A549 (cell line): Measurements from ENCODE around the gene CISD3. TPM values are rescaled to one million over a fixed set of nuclear protein-coding genes. Genes with fewer than 3 reads are reported as not detected.
A peak's percentile ranks its signal among the peaks of the same experiment; 100 is the strongest.

Source experiments
- ATAC-seq, 2 experiments: fragments of 200-7000 bp in 1 of 2; fragments of >200 bp in 1 of 2; cut with Nextera tagmentation in 1 of 2; cut with Tn5 transposase in 1 of 2; 3 replicates each; pipeline versions ENCODE4 v1.8.0 to v1.9.1; 2018 to 2020; ENCODE audit warnings: mild to moderate bottlenecking in 1 of 2, moderate library complexity in 1 of 2
- CTCF ChIA-PET: fragments of 300-600 bp; sonication (Branson Sonifier 250); formaldehyde crosslinking; extraction: SDS; loops from one replicate; lab custom pipeline; 2021; ENCODE audit warnings: antibody characterized with exemption, inconsistent platforms; lab: Yijun Ruan, JAX
- POLR2A ChIA-PET: fragments of 350-600 bp; formaldehyde crosslinking; extraction: SDS; loops from one replicate; lab custom pipeline; 2021; ENCODE audit warnings: antibody characterized with exemption, inconsistent platforms; lab: Yijun Ruan, JAX
- DNase-seq, 2 experiments: peaks; one replicate each; pipeline versions ENCODE4 v3.0.0 to v3.0.0-alpha.2; 2011 to 2016; ENCODE audit warnings: low read depth in 1 of 2, low spot score in 1 of 2
- FAIRE-seq: peaks from 2 replicates; lab custom pipeline; 2011; peaks lifted over from hg19 to GRCh38; lab: Jason Lieb, UNC
- H3K27ac ChIP-seq, 2 experiments: fragments of >200 bp; sonication (Bioruptor Twin); formaldehyde crosslinking; 3 replicates each; pipeline ENCODE4 v1.5.1; 2016 to 2017
- H3K4me1 ChIP-seq: fragments of >200 bp; sonication (Bioruptor Twin); formaldehyde crosslinking; 3 replicates; pipeline ENCODE4 v1.6.1; 2016
- H3K4me2 ChIP-seq: fragments of >200 bp; sonication (Bioruptor Twin); formaldehyde crosslinking; 3 replicates; pipeline ENCODE4 v1.6.1; 2016
- H3K4me3 ChIP-seq: fragments of >200 bp; sonication (Bioruptor Twin); formaldehyde crosslinking; 3 replicates; pipeline ENCODE4 v1.5.1; 2016
- H3K9me3 ChIP-seq: fragments of >200 bp; sonication (Bioruptor Twin); formaldehyde crosslinking; 3 replicates; pipeline ENCODE4 v1.6.1; 2016
- CBX2 ChIP-seq: fragments of 200-600 bp; sonication (generic); IDR thresholded peaks from 2 replicates; pipeline ENCODE4 v1.6.1; 2016; ENCODE audit warnings: low read depth, mild to moderate bottlenecking, borderline replicate concordance
- CHD2 ChIP-seq: fragments of 150-350 bp; IDR thresholded peaks from 2 replicates; pipeline ENCODE4 v1.6.1; 2014; ENCODE audit warnings: low read length; ENCODE audit not compliant: partially characterized antibody
- EP300 ChIP-seq, 2 experiments: fragments of >200 bp; sonication (Bioruptor Twin); formaldehyde crosslinking; IDR thresholded peaks; 2 replicates in 1 of 2; 3 replicates in 1 of 2; pipeline ENCODE4 v1.6.1; 2016 to 2017
- ESRRA ChIP-seq: fragments of 150-350 bp; IDR thresholded peaks from 2 replicates; pipeline ENCODE4 v1.6.1; 2014; ENCODE audit warnings: mild to moderate bottlenecking, low read length, borderline replicate concordance
- FOSB ChIP-seq: fragments of 250-450 bp; sonication (Bioruptor Pico); IDR thresholded peaks from 2 replicates; pipeline ENCODE4 v1.5.0; 2020; ENCODE audit warnings: mild to moderate bottlenecking, moderate library complexity
- HOXA7 ChIP-seq: fragments of 250-450 bp; sonication (Bioruptor Pico); IDR thresholded peaks from 2 replicates; pipeline ENCODE4 v1.5.0; 2020; ENCODE audit warnings: mild to moderate bottlenecking, moderate library complexity
- HOXB13 ChIP-seq: fragments of 250-450 bp; sonication (Bioruptor Pico); IDR thresholded peaks from 2 replicates; pipeline ENCODE4 v1.5.0; 2020; ENCODE audit warnings: low read depth, mild to moderate bottlenecking, moderate library complexity
- HOXB5 ChIP-seq: fragments of 250-450 bp; sonication (Bioruptor Pico); IDR thresholded peaks from 2 replicates; pipeline ENCODE4 v1.5.0; 2020; ENCODE audit warnings: mild to moderate bottlenecking, moderate library complexity
- KDM1A ChIP-seq: fragments of 200-600 bp; sonication (generic); IDR thresholded peaks from 2 replicates; pipeline ENCODE4 v1.6.1; 2016; ENCODE audit warnings: low read depth, mild to moderate bottlenecking
- MAFK ChIP-seq: fragments of 450-650 bp; IDR thresholded peaks from 2 replicates; pipeline ENCODE4 v1.6.1; 2014; ENCODE audit not compliant: partially characterized antibody
- NR3C1 ChIP-seq: fragments of >200 bp; sonication (Bioruptor Twin); formaldehyde crosslinking; IDR thresholded peaks from 3 replicates; pipeline ENCODE4 v1.6.1; 2017
- REST ChIP-seq: fragments of 200-600 bp; sonication (generic); IDR thresholded peaks from 2 replicates; pipeline ENCODE4 v1.6.1; 2016; ENCODE audit warnings: antibody characterized with exemption, mild to moderate bottlenecking, moderate library complexity
- SMC3 ChIP-seq: fragments of >200 bp; sonication (Bioruptor Twin); formaldehyde crosslinking; IDR thresholded peaks from 3 replicates; pipeline ENCODE4 v1.6.1; 2018; ENCODE audit warnings: inconsistent platforms
- SREBF2 ChIP-seq: fragments of 450-650 bp; IDR thresholded peaks from 2 replicates; pipeline ENCODE4 v1.6.1; 2014; ENCODE audit warnings: mild to moderate bottlenecking, moderate library complexity
- TP53 ChIP-seq: fragments of 250-450 bp; sonication (Bioruptor Pico); IDR thresholded peaks from 2 replicates; pipeline ENCODE4 v1.5.0; 2021; ENCODE audit warnings: mild to moderate bottlenecking, moderate library complexity
- ZC3H11A ChIP-seq: fragments of 450-650 bp; IDR thresholded peaks from 2 replicates; pipeline ENCODE4 v1.6.1; 2014; ENCODE audit warnings: antibody characterized with exemption, mild to moderate bottlenecking
- ZFP36 ChIP-seq: fragments of 450-650 bp; IDR thresholded peaks from 2 replicates; pipeline ENCODE4 v1.6.1; 2014; ENCODE audit warnings: borderline replicate concordance; ENCODE audit not compliant: partially characterized antibody
- WGBS: methylation state at CpG from one replicate; pipeline ENCODE4 v1.1.6; 2017; ENCODE audit errors: missing lambda C conversion rate; 5-methylcytosine and 5-hydroxymethylcytosine counted together
- polyA plus RNA-seq, 4 experiments: library from polyadenylated mRNA; depleted of rRNA in 3 of 4; stranded (reverse); fragments of >200 nt; fragmentation: RNase III in 1 of 4; extraction: RNeasy Plus Mini Kit Qiagen cat#74134 plus additional on column Dnase treatment in 1 of 4; gene quantifications; 2 replicates in 3 of 4; 3 replicates in 1 of 4; pipeline ENCODE4 v1.2.3, GENCODE V29; 2011 to 2017
- TF ChIP-seq, protein P1 (sequence below): fragments of >200 bp; sonication (Bioruptor Twin); formaldehyde crosslinking; IDR thresholded peaks from 2 replicates; pipeline ENCODE4 v1.6.1; 2016
- TF ChIP-seq, protein P2 (sequence below): fragments of 250-450 bp; sonication (Bioruptor Pico); IDR thresholded peaks from 2 replicates; pipeline ENCODE4 v1.5.0; 2021; ENCODE audit warnings: mild to moderate bottlenecking, moderate library complexity, borderline replicate concordance
- TF ChIP-seq, protein P3 (sequence below): IDR thresholded peaks from 2 replicates; pipeline ENCODE4 v1.6.1; 2012; ENCODE audit warnings: low read depth, borderline replicate concordance

CISD3 gene
- polyA plus RNA-seq, 2 of the 4 experiments (the other 2 are of a cell fraction): 24.5 to 33.0 TPM

DNA sequence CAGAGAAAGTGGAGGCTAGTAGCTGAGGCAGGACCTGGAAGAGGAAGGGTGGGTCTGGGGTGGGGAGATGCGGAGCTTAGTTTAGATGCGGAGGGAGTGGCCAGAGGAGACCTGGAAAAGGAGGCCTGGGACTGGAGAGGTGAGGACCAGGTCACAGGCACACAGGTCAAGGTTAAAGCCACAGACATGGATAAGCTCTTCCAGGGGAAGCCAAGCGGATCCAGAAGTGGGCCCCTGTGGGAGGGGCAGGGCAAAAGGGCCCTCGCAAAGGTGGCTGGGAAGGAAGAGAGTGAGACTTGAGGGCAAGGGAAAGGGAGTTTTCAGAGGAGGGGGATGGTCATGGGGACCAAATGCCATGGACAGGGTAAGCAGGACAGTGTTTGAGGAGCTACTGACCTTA is 39.0 kb upstream of the CISD3 start:
- no peaks in the 10 kb centered on the region for H3K9me3 ChIP-seq
- no peak overlapping the region for H3K27ac ChIP-seq
- CTCF ChIA-PET: interaction anchor here (0.5 to 9.8 kb wide), 5 partner anchors 14 to 44 kb away, joined by 4 to 51 read pairs (median 6); no protein-coding TSS in a partner anchor
- no peak for FAIRE-seq
- no peak for TF ChIP-seq REST
- TF ChIP-seq, protein P1, sequence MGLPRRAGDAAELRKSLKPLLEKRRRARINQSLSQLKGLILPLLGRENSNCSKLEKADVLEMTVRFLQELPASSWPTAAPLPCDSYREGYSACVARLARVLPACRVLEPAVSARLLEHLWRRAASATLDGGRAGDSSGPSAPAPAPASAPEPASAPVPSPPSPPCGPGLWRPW: no peak
- no peak for TF ChIP-seq MAFK
- no peak for TF ChIP-seq CHD2
- TF ChIP-seq ESRRA: no peak
- TF ChIP-seq HOXB5: no peak
- no peak for TF ChIP-seq HOXA7 (CRISPR knock-in tag)
- no peak for TF ChIP-seq TP53
- no peak for TF ChIP-seq KDM1A
- H3K4me1 ChIP-seq: no peaks in the 10 kb centered on the region
- H3K4me3 ChIP-seq: no peak overlapping the region
- no peak for ATAC-seq
- POLR2A ChIA-PET: no interaction called here
- WGBS: 88% methylated on average over 4 of the region's 4 CpGs
- no peak for DNase-seq
- no peak overlapping the region for H3K4me2 ChIP-seq

DNA sequence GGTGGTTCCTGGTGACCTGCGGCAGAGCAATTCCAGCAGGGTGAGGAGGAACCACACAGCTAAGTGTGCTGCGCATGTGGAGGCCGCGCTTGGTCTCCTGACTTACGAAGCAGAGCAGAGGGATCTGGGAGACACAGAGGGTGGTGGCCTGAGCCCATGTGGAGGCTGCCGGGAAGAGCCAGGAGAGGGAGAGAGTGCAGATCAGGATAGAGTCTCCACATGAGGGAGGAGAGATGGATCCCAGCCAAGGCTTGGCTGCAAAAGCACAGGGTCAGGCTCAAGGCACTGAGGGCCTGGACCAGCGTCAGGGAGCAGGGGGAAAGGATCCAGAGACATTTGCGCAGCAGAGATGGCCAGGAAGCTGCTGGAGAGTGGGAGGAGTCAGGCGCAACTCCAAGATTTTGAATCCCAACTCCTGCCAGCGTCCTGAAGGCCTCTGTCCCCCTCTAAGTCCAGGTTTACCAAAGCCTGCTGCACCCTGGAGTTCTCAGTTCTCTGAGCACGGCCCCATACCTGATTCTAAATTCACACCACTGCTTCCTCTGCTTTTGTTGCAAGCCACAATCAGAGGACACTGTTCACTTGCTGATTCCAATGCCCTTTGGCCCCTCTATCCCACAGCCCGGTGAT is 36.3 kb upstream of the CISD3 start:
- no peaks in the 10 kb centered on the region for H3K9me3 ChIP-seq
- POLR2A ChIA-PET: no interaction called here
- DNase-seq (no peak), ATAC-seq (peak; percentile 14 to 55; a peak in 3 of 6 replicates)
- TF ChIP-seq REST (no peak), NR3C1 (no peak)
- TF ChIP-seq, all 56 proteins: peak for 0
- no peaks in the 10 kb centered on the region for H3K4me1 ChIP-seq
- H3K4me2 ChIP-seq: no peak overlapping the region
- no peak overlapping the region for H3K4me3 ChIP-seq
- WGBS: 77% methylated on average over 12 of the region's 12 CpGs
- FAIRE-seq: no peak
- no peak overlapping the region for H3K27ac ChIP-seq
- CTCF ChIA-PET: interaction anchor here (1.0 to 9.8 kb wide), 3 partner anchors 17 to 41 kb away, joined by 3 to 51 read pairs (median 3); no protein-coding TSS in a partner anchor

GRCh38 chr17:38697061-38697820 is 32.9 kb upstream of the CISD3 start:
- DNase-seq (no peak), ATAC-seq (0 out of 6 replicates have a peak, but pooled peaks of 1 of the 2 experiments have one; percentile 9), FAIRE-seq (no peak)
- Histone ChIP-seq H3K27ac (no peak overlapping the region), H3K9me3 (no peaks in the 10 kb centered on the region), H3K4me2 (no peak overlapping the region), H3K4me1 (peaks cover 23% of the 10 kb centered on the region), H3K4me3 (no peak overlapping the region)
- WGBS: 72% methylated on average over 4 of the region's 4 CpGs
- CTCF ChIA-PET: interaction anchor here (0.5 to 6.8 kb wide), 10 partner anchors 13 to 478 kb away, joined by 3 to 41 read pairs (median 3); no protein-coding TSS in a partner anchor
- TF ChIP-seq ZFP36: no peak
- TF ChIP-seq SMC3: no peak
- TF ChIP-seq, protein P2, sequence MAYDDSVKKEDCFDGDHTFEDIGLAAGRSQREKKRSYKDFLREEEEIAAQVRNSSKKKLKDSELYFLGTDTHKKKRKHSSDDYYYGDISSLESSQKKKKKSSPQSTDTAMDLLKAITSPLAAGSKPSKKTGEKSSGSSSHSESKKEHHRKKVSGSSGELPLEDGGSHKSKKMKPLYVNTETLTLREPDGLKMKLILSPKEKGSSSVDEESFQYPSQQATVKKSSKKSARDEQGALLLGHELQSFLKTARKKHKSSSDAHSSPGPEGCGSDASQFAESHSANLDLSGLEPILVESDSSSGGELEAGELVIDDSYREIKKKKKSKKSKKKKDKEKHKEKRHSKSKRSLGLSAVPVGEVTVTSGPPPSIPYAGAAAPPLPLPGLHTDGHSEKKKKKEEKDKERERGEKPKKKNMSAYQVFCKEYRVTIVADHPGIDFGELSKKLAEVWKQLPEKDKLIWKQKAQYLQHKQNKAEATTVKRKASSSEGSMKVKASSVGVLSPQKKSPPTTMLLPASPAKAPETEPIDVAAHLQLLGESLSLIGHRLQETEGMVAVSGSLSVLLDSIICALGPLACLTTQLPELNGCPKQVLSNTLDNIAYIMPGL (CRISPR knock-in tag): no peak
- TF ChIP-seq, protein P1: no peak
- TF ChIP-seq HOXA7 (CRISPR knock-in tag): no peak
- no peak for TF ChIP-seq EP300 (IDR thresholded peaks at IDR 0.05)
- TF ChIP-seq FOSB: no peak
- TF ChIP-seq, protein P3, sequence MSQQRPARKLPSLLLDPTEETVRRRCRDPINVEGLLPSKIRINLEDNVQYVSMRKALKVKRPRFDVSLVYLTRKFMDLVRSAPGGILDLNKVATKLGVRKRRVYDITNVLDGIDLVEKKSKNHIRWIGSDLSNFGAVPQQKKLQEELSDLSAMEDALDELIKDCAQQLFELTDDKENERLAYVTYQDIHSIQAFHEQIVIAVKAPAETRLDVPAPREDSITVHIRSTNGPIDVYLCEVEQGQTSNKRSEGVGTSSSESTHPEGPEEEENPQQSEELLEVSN: no peak
- TF ChIP-seq HOXB13 (CRISPR knock-in tag): no peak
- TF ChIP-seq HOXB5: no peak
- TF ChIP-seq CBX2: no peak
- TF ChIP-seq ZC3H11A: no peak
- no peak for TF ChIP-seq SREBF2
- POLR2A ChIA-PET: no interaction called here
